Fibroblast of peridontal ligament (primary cell): ENCODE results near the gene TTC36.
"Not testable (repeated sequence)": the region's sequence is repeated elsewhere in the genome, so short reads cannot be mapped to it uniquely, and the experiment has no call there.

Experiments
- DNase-seq: peaks from one replicate; pipeline ENCODE4 v3.0.0-alpha.2; 2010; ENCODE audit errors: extremely low read depth

The TTC36 gene

DNA sequence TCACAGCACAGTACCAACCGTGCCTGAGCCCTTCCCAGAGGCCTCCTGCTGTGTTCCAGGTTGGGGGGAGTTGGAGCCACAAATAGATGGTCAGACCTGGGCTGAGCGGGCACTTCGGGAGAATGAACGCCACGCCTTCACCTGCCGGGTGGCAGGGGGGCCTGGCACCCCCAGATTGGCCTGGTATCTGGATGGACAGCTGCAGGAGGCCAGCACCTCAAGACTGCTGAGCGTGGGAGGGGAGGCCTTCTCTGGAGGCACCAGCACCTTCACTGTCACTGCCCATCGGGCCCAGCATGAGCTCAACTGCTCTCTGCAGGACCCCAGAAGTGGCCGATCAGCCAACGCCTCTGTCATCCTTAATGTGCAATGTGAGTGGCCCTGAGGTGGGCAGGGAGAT lies 4.8 kb downstream of the TTC36 start:
- DNase-seq: no peak

DNA sequence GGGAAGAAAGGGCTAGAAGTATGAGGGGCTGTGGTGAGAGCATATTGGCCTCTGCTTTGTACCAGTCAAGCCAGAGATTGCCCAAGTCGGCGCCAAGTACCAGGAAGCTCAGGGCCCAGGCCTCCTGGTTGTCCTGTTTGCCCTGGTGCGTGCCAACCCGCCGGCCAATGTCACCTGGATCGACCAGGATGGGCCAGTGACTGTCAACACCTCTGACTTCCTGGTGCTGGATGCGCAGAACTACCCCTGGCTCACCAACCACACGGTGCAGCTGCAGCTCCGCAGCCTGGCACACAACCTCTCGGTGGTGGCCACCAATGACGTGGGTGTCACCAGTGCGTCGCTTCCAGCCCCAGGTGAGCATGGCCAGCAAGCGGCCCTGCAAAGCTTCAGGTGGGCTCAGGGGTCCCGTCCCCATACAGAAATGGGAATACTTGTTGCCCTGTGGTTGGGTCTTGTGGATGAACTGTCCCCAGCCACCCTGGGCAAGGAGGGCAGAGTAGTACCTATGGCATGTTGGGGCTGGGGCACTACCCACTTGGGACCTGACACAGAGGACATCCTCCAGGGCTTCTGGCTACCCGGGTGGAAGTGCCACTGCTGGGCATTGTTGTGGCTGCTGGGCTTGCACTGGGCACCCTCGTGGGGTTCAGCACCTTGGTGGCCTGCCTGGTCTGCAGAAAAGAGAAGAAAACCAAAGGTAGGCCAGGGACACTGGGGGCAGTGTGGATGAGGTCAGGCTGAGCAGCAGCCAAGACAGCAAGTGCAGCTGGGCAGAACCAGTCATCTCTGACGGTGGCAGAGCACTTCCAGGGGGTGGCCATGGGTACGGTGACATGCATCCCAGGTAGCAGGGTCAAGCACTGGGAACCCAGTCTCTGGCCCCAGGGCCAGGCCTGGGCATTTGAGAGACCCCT lies 5.8 kb downstream of the TTC36 start:
- DNase-seq: no peak

DNA sequence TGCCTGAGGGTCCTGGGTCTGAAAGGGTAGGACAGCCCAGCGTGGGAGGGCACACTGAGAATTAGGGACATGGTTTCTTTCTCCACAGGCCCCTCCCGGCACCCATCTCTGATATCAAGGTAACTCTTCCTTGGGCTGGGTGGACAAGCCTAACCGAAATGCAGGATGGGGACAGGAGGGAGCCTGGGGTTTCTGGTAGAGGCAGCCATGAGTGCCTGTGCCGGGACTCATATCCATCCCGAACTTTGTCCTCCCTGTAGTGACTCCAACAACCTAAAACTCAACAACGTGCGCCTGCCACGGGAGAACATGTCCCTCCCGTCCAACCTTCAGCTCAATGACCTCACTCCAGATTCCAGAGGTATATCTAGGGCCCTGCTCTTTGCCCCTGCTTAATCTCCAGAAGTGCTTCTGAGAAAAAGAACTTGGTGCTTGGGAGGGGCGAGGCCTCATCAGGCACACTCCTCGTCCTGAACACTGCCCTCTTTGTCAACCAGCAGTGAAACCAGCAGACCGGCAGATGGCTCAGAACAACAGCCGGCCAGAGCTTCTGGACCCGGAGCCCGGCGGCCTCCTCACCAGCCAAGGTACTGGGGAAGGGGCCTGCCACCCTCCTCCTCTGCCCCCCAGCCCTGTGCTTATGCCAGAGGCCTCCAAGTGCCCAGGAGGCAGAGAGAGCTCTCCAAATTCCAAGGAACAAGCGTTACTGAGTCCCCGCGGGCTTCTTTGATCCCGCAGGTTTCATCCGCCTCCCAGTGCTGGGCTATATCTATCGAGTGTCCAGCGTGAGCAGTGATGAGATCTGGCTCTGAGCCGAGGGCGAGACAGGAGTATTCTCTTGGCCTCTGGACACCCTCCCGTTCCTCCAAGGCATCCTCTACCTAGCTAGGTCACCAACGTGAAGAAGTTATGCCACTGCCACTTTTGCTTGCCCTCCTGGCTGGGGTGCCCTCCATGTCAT lies 6.8 kb downstream of the TTC36 start:
- no peak for DNase-seq

DNA sequence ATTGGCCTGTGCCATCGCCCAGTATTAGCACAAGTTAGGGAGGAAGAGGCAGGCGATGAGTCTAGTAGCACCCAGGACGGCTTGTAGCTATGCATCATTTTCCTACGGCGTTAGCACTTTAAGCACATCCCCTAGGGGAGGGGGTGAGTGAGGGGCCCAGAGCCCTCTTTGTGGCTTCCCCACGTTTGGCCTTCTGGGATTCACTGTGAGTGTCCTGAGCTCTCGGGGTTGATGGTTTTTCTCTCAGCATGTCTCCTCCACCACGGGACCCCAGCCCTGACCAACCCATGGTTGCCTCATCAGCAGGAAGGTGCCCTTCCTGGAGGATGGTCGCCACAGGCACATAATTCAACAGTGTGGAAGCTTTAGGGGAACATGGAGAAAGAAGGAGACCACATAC lies 8.0 kb downstream of the TTC36 start:
- no peak for DNase-seq

DNA sequence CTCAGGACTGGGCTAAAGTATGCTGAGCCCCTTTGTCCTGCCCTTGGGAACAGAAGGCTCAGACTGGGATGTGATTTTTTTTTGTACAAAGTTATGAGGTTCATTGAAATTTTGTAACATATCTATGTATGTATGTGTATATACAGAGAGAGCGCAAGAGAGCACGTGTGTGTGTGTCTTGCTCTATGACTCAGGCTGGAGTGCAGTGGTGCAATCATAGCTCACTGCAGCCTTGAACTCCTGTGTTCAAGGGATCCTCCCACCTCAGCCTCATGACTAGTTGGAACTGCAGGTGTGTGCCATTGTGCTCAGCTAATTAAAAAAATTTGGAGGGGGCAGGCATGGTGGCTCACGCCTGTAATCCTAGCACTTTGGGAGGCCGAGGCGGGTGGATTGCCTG lies 9.5 kb downstream of the TTC36 start:
- DNase-seq: no peak

DNA sequence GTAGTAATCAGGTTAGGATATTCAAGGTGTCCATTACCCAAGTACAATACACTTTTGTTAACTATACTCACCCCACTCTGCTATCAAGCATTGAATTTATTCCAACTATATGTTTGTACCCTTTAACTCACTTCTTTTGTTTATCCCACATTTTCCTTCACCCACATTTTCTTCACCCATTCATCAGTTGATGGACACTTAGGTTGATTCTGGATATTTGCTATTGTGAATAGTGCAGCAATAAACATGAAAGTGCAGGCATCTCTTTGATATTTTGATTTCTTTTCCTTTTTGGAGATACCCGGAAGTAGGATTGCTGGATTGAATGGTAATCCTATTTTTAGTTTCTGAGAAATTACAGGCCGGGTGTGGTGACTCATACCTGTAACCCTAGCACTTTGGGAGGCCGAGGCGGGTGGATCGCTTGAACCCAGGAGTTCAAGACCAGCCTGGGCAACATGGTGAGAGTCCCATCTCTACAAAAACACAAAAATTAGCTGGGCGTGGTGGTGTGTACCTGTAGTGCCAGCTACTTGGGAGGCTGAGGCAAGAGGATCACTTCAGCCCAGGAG lies 10.2 kb downstream of the TTC36 start:
- DNase-seq: no peak

DNA sequence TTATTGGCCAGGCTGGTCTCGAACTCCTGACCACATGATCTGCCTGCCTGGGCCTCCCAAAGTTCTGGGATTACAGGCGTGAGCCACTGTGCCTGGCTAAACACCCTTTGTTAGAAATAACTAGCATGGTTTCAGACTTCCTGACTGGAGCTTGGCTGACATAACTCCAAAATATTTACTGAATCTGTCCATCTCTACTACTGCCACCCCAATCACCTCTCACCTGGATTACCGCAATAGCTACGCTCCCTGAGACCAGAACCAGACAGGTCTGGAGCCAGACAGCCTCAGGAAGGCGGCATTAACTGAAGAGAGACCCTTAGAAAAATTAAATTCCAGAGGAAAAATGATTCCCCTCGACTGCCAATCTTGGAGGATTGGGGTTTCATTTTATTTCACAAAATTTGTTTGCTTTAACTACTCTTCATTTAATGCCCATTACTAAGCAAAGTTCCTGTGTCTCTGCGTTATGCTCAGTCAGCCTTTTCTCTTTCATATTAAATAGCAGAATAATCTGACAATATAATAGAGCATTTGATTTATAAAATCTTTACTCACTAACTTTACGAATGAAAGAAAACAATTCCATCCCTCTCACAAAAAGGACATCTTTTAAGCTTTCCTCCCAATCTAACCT lies 16.9 kb downstream of the TTC36 start:
- DNase-seq: no peak

DNA sequence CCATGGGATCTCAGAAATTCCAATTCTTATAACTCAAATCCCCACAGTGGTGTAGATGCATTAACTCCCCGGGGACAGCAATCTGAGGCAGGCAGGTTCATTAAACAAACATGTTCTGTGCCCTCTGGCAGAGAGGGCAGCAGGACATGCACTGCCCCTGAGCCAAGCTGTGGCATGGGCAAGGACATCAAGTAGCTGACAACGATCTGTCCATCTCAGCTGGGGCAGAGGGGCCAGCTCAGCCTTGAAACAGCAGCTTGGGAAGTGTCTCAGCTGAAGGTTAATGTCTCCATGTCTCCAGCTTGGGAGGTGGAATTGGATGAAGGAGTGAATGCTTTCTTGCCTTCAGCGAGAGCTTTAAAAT lies 17.4 kb downstream of the TTC36 start:
- DNase-seq: no peak

DNA sequence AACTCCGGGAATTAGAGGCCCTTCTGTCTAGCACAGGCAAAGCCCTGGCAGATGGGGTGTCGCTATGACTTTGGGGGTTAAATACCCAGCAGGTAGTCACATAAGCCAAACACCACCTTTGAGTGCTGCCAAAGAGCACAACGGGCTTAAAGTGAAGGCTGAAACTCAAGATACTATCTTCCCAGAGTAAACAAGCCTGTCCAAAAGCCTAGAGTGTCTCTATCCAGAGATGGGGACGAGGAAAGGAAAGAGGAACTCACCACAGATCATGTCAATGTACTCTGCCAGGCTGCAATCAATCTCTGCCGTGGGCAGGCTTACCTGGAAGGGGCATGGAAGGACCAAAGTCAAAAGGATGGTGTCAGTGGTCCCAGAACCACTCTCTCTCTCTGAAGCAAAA lies 18.3 kb downstream of the TTC36 start:
- DNase-seq: no peak

DNA sequence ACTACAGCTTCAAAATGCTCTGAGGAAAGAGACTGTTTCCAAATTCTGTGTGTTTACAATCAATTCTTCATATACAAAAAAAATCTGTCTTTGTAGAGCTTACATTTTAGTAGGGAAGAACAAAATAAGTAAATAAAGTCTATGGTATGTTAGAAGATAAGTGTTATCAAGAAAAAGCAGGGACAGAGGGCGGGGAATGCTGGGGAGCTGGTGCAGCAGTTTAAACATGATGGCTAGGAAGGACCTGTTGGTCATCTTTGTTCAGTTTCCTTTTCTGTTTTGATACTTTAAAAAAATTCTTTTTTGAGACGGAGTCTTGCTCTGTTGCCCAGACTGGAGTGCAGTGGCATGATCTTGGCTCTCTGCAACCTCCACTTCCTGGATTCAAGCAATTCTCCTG lies 19.9 kb downstream of the TTC36 start:
- DNase-seq: no peak

DNA sequence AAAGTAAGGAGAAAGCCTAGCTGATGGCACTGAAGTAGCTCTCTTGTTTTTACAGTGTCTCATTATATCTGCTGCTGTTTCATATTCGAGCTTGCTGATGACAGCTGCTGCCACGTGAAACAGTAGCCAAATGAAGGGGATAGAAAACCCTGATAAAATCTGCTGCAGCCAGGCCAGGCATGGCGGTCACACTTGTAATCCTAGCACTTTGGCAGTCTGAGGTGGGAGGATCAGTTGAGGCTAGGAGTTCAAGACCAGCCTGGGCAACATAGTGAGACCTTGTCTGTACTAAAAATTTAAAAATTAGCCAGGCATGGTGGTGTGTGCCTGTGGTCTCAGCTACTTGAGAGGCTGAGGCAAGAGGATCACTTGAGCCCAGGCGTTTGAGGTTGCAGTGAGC lies 25.1 kb downstream of the TTC36 start:
- no peak for DNase-seq

DNA sequence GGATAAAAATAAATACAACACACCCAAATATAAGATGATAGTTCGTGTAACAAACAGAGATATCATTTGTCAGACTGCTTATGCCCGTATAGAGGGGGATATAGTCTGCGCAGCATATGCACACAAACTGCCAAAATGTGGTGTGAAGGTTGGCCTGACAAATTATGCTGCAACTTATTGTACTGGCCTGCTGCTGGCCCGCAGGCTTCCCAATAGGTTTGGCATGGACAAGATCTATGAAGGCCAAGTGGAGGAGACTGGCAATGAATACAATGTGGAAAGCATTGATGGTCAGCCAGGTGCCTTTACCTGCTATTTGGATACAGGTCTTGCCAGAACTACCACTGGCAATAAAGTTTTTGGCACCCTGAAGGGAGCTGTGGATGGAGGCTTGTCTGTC lies 33.5 kb downstream of the TTC36 start:
- DNase-seq: no peak

DNA sequence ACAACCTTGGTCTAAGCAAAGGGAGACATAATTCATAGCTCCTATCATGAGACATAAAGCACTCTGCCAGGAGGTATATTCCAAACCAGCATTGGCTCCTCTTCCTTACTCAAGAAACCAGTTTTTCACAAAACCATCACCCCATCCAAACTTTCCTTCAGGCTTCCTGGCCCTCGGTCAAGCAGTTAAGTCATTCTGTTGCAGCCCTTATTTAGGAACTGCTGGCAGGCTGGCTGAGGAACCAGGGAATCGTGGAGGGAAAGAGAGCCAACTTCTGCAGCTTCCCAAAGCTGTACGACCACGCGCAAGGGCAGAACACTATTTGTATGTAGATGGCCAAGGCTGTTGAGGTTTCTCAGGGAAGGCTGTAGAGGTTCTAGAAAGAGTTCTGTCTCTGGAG lies 37.8 kb downstream of the TTC36 start:
- peak; percentile 67 for DNase-seq

DNA sequence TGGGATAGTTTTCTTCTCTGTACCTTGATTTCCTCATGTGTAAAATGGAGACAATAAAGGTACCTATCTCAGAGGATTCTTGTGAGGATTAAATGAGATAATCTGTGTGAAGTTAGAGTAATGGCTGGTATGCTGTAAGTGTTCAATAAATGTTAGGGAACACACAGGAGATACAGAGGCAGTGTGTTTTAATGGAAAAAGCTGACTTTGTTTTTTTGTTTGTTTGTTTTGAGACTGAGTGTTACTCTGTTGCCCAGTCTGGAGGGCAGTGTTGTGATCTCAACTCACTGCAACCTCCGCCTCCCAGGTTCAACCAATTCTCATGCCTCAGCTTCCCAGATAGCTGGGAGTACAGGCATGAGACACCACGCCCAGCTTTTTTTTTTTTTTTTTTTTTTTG lies 42.4 kb downstream of the TTC36 start:
- DNase-seq: no peak

DNA sequence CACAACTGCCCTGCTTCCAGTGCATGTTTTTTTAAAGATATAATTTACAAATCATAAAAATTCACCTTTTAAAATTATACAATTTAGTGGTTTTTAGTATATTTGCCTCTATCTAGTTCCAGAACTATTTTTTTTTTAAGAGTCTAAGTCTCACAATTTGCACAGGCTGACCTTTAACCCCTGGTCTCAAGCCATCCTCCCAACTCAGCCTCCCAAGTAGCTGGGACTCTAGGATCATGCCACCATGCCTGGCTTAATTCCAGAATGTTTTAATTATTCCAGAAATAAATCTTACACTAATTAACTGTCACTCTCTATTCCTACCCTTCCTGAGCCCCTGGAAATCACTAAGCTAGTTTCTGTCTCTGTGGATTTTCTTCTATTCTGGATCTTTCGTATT lies 43.5 kb downstream of the TTC36 start:
- no peak for DNase-seq

DNA sequence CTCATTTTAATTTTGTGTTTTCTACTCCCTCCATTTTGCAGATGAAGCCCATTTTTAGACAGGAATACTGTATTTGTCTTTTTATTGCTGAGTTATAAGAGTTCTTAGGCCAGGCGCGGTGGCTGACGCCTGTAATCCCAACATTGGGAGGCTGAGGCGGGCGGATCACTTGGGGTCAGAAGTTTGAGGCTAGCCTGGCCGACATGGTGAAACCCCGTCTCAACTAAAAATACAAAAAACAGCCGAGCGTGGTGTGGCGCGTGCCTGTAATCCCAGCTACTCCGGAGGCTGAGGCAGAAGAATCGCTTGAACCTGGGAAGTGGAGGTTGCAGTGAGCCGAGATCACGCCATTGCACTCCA lies 44.4 kb downstream of the TTC36 start:
- DNase-seq: peak; percentile 39

DNA sequence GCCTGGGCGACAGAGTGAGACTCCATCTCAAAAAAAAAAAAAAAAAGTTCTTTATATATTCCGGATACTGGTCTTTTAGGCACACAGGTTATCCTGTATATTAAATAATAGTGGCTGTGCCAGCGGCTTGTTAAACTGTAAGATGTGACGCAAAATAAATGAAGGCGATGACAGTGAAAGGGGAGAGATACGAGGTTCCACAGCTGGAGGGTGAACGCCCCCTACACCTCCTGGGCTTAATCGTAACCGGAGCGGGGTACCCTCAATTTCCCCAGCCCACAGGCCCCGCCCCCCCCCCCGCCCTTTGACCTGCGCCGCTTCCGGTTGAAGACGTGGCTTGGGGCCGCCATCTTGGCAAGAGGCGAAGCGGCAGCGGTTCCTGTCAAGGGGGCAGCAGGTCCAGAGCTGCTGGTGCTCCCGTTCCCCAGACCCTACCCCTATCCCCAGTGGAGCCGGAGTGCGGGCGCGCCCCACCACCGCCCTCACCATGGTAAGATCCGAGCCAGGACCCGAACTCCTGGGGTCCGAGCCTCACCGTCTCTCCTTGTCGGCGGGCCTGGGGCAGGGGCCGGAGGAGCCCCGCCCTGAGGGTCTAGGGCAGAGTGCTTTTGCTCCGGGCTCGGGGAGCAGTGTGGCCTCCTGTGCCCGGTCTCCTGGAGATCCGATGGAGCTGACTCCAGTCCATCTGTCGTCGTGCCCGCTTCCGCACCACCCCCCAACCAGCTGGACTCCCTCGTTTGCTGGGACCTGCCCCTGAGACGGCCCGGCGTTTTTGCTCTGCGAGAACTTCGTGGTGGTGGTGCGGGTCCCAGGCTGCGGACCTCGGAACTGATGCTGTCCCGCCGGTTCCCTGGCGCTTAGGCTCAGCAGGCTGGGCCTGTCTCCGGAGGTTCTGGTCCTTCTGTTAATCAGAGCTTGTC lies 45.0 kb downstream of the TTC36 start, which contains the start of gene ARCN1:
Gene ARCN1 (plus strand): TSS at position 349 of the 920 bp plus-strand sequence. CDS start 139 bp downstream, at position 488.
- DNase-seq: peak; percentile 73

DNA sequence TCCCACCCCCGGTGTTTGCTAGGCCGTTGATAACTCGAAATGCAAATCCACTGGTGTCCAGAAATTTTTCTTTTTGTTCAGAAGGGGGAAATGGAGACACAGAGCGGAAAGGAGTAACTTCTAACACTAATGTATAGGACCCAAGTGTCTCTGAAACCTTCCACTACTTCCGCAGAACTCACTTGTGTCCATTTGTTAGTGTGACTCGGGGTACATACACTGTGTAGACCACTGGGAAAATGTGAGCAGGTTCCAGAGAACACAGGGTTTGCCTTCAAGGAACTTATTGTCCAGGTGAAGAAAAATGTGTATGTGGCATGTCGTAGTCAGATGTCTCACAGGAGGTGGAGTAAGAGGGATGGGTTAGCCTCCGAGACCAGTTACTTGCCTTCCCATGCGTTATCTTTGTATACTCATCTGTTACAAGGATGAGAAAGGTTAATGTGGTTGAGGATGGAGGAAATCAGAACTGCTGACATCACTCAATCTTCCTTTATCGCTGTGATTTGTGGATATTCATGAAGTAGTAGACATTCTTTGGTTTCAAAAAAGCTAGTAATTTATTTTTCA lies 45.8 kb downstream of the TTC36 start:
- peak; percentile 55 for DNase-seq

DNA sequence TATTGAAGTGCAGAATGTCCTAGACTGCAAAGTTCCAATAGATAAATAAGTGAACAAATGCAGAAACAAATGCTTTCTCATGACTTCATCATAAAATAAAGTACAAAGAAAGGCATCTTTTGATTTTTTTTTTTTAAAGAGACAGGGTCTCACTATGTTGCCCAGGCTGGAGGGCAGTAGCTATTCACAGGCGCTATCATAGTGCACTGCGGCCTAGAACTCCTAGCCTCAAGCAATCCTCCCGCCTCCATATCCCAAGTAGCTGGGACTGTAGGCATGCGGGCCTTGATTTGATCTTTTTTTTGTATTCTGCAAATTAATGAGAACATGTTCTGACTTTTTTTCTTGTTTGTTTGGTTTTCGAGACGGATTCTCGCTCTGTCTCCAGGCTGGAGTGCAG lies 47.4 kb downstream of the TTC36 start:
- DNase-seq: no peak

DNA sequence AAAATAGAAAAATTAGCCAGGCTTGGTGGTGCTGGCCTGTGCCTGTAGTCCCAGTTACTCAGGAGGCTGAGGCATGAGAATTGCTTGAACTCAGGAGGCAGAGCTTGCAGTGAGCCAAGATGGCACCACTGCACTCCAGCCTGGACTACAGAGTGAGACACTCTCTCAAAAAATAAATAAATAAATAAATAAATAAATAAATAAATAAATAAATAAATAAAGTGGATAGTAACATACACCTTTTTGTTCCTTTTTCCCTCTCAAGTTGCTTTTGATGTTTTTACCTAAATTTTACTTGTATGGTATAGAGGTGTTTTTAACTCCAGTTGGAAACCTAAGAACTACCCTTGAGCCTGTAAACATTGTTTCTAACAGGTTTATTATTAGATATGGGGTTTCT lies 50.7 kb downstream of the TTC36 start:
- not testable (repeated sequence) for DNase-seq
